NB4 (cell line): ENCODE measurements around the gene SAV1.

Experiments used
- DNase-seq: peaks from one replicate; pipeline ENCODE4 v3.0.0; 2010; ENCODE audit warnings: low read depth
- H3K4me3 ChIP-seq: one replicate; pipeline ENCODE4 v1.5.1; 2011; ENCODE audit warnings: mild to moderate bottlenecking, low read depth, low read length, moderate library complexity
- CTCF ChIP-seq: IDR thresholded peaks from one replicate; pipeline ENCODE4 v1.5.1; 2012; ENCODE audit warnings: low read depth, low read length
- MAX ChIP-seq: IDR thresholded peaks from 2 replicates; pipeline ENCODE4 v1.6.1; 2011; ENCODE audit warnings: low read depth, low read length
- MYC ChIP-seq: IDR thresholded peaks from 2 replicates; pipeline ENCODE4 v1.6.1; 2011; ENCODE audit warnings: low read depth, low read length
- POLR2A ChIP-seq: IDR thresholded peaks from 2 replicates; pipeline ENCODE4 v1.6.1; 2011; ENCODE audit warnings: mild to moderate bottlenecking; ENCODE audit not compliant: insufficient read length; ENCODE audit errors: extremely low read depth

Gene SAV1

GRCh38 chr14:50657753-50658152 lies 10.4 kb downstream of the SAV1 start:
- H3K4me3 ChIP-seq, result no peak overlapping the region
- no peak for DNase-seq
- TF ChIP-seq POLR2A (no peak), MAX (no peak), MYC (no peak), CTCF (no peak)

- no peak for DNase-seq
- no peak for TF ChIP-seq MYC
- TF ChIP-seq CTCF, result no peak
- no peak for TF ChIP-seq POLR2A
- TF ChIP-seq MAX, result no peak
- H3K4me3 ChIP-seq, result no peak overlapping the region
Observed at GRCh38 chr14:50656776-50657175, 11.3 kb downstream of the SAV1 start.

- H3K4me3 ChIP-seq, result no peak overlapping the region
- TF ChIP-seq POLR2A, result no peak
- no peak for TF ChIP-seq CTCF
- no peak for TF ChIP-seq MAX
- TF ChIP-seq MYC, result no peak
- no peak for DNase-seq
Observed at GRCh38 chr14:50649691-50650090, 18.4 kb downstream of the SAV1 start.

GRCh38 chr14:50647753-50648152 lies 20.4 kb downstream of the SAV1 start:
- H3K4me3 ChIP-seq, result no peak overlapping the region
- no peak for TF ChIP-seq MAX
- no peak for TF ChIP-seq MYC
- TF ChIP-seq POLR2A, result no peak
- TF ChIP-seq CTCF, result no peak
- DNase-seq, result no peak

GRCh38 chr14:50647282-50647681 lies 20.8 kb downstream of the SAV1 start:
- TF ChIP-seq CTCF, result no peak
- no peak for TF ChIP-seq POLR2A
- no peak for TF ChIP-seq MAX
- no peak for TF ChIP-seq MYC
- H3K4me3 ChIP-seq, result no peak overlapping the region
- DNase-seq, result no peak

GRCh38 chr14:50635141-50635540 lies 33.0 kb downstream of the SAV1 start:
- DNase-seq, result no peak
- TF ChIP-seq POLR2A (no peak), CTCF (no peak), MAX (no peak), MYC (no peak)
- no peak overlapping the region for H3K4me3 ChIP-seq
